DOHH2 (cell line): ENCODE data around the gene ZDHHC18.

Experiments
- H3F3A ChIP-seq: fragments of 200-600 bp; sonication (generic), shearing (Covaris generic); 2 replicates; pipeline ENCODE4 v1.6.0; 2016; ENCODE audit warnings: antibody characterized with exemption, mild to moderate bottlenecking; ENCODE audit not compliant: control insufficient read depth, insufficient read depth
- H3K27ac ChIP-seq: fragments of 200-600 bp; sonication (generic); 2 replicates; pipeline ENCODE4 v1.5.1; 2014; ENCODE audit warnings: low read depth, mild to moderate bottlenecking, low read length, moderate library complexity
- H3K27me3 ChIP-seq: fragments of 200-600 bp; sonication (generic); 2 replicates; pipeline ENCODE4 v1.6.1; 2014; ENCODE audit warnings: mild to moderate bottlenecking, low read length, mixed read lengths; ENCODE audit not compliant: control insufficient read depth
- H3K36me3 ChIP-seq: fragments of 200-600 bp; sonication (generic); 2 replicates; pipeline ENCODE4 v1.6.1; 2014; ENCODE audit warnings: mild to moderate bottlenecking, low read length, moderate library complexity, mixed read lengths; ENCODE audit not compliant: control insufficient read depth
- H3K4me1 ChIP-seq: fragments of 200-600 bp; sonication (generic); 2 replicates; pipeline ENCODE4 v1.6.1; 2014; ENCODE audit warnings: mild to moderate bottlenecking, low read length, mixed read lengths; ENCODE audit not compliant: control insufficient read depth
- H3K4me2 ChIP-seq: fragments of 200-600 bp; sonication (generic); 2 replicates; pipeline ENCODE4 v1.6.0; 2014; ENCODE audit warnings: mild to moderate bottlenecking, low read length, moderate library complexity
- H3K4me3 ChIP-seq: fragments of 200-600 bp; sonication (generic); 2 replicates; pipeline ENCODE4 v1.5.1; 2014; ENCODE audit warnings: mild to moderate bottlenecking, low read length, mixed read lengths
- H3K79me2 ChIP-seq: fragments of 200-600 bp; sonication (generic); 2 replicates; pipeline ENCODE4 v1.6.1; 2014; ENCODE audit warnings: mild to moderate bottlenecking, low read length, mixed read lengths; ENCODE audit not compliant: control insufficient read depth
- H3K9me2 ChIP-seq: fragments of 200-600 bp; sonication (generic); replicated peaks from 2 replicates; pipeline ENCODE4 v1.6.1; 2014; ENCODE audit warnings: mild to moderate bottlenecking, low read length, mixed read lengths; ENCODE audit not compliant: control insufficient read depth
- H3K9me3 ChIP-seq: fragments of 200-600 bp; sonication (generic); 2 replicates; pipeline ENCODE4 v1.6.1; 2014; ENCODE audit warnings: antibody characterized with exemption, low read length, mixed read lengths; ENCODE audit not compliant: control insufficient read depth, insufficient read depth
- H4K20me1 ChIP-seq: fragments of 200-600 bp; sonication (generic); 2 replicates; pipeline ENCODE4 v1.6.0; 2014; ENCODE audit warnings: low read depth, mild to moderate bottlenecking, antibody characterized with exemption, low read length, moderate library complexity; ENCODE audit not compliant: control insufficient read depth, insufficient read depth
- CTCF ChIP-seq: fragments of 200-600 bp; sonication (generic); IDR thresholded peaks from one replicate; pipeline ENCODE4 v1.5.1; 2014; ENCODE audit warnings: antibody characterized with exemption, mild to moderate bottlenecking, low read depth, low read length; ENCODE audit not compliant: poor library complexity, severe bottlenecking
- EZH2phosphoT487 ChIP-seq: fragments of 200-600 bp; sonication (generic); IDR thresholded peaks from 2 replicates; pipeline ENCODE4 v1.6.1; 2017; ENCODE audit warnings: borderline replicate concordance, mild to moderate bottlenecking, antibody characterized with exemption, low read length, moderate library complexity, mixed read lengths

The ZDHHC18 gene

GRCh38 chr1:26824731-26825130 is 1.8 kb upstream of the ZDHHC18 start:
- Histone ChIP-seq H4K20me1 (no peaks in the 10 kb centered on the region), H3K79me2 (peaks cover 33% of the 10 kb centered on the region), H3K4me2 (no peak overlapping the region), H3K9me3 (no peaks in the 10 kb centered on the region), H3K4me1 (peaks cover 55% of the 10 kb centered on the region), H3K9me2 (no peaks in the 10 kb centered on the region), H3F3A (peaks cover 8% of the 10 kb centered on the region), H3K36me3 (peaks cover 12% of the 10 kb centered on the region), H3K27me3 (no peaks in the 10 kb centered on the region), H3K4me3 (no peak overlapping the region), H3K27ac (no peak overlapping the region)
- TF ChIP-seq CTCF = no peak
- TF ChIP-seq EZH2phosphoT487 = no peak

- H3K9me3 ChIP-seq = no peaks in the 10 kb centered on the region
- H3K79me2 ChIP-seq = peaks cover 49% of the 10 kb centered on the region
- no peaks in the 10 kb centered on the region for H3K9me2 ChIP-seq
- H3K27me3 ChIP-seq = no peaks in the 10 kb centered on the region
- peaks cover 3% of the 10 kb centered on the region for H3F3A ChIP-seq
- peaks cover 21% of the 10 kb centered on the region for H3K36me3 ChIP-seq
- H3K4me1 ChIP-seq = peaks cover 39% of the 10 kb centered on the region
- H3K4me3 ChIP-seq = peak overlapping the region; percentile 83
- no peaks in the 10 kb centered on the region for H4K20me1 ChIP-seq
- peak overlapping the region; percentile 97 for H3K4me2 ChIP-seq
- TF ChIP-seq EZH2phosphoT487 = no peak
- no peak for TF ChIP-seq CTCF
- H3K27ac ChIP-seq = no peak overlapping the region
These were observed 667 bp downstream of the ZDHHC18 start for GRCh38 chr1:26827106-26827604.

DNA sequence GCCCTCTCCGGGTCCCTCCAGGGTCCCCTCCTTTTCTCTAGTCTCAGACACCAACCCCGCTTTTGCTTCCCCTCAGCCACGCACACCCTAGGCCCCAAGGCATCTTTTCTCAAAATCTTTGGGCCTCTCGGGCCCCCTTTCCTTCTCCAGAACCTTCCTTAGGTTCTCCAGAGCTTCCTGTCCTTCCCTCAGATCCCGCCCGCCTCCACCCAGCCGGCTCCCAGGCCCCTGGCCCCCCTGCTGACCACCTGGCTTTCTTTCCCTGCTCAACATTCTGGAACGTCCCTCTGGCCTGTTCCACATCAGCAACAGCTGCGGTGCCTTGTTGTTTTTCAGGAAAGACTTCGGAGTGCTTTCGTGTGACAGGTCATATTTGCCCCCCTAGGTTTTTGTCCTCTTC is 1.2 kb downstream of the ZDHHC18 start:
- TF ChIP-seq CTCF (no peak), EZH2phosphoT487 (no peak)
- Histone ChIP-seq H3F3A (peaks cover 6% of the 10 kb centered on the region), H4K20me1 (no peaks in the 10 kb centered on the region), H3K27ac (no peak overlapping the region), H3K9me3 (no peaks in the 10 kb centered on the region), H3K4me1 (peaks cover 42% of the 10 kb centered on the region), H3K4me2 (peak overlapping the region; percentile 97), H3K9me2 (no peaks in the 10 kb centered on the region), H3K36me3 (peaks cover 26% of the 10 kb centered on the region), H3K4me3 (peak overlapping the region; percentile 83), H3K27me3 (no peaks in the 10 kb centered on the region), H3K79me2 (peaks cover 49% of the 10 kb centered on the region)
